ENCODE results near the gene TMEM26.
"Not testable (repeated sequence)": the region's sequence is repeated elsewhere in the genome, so short reads cannot be mapped to it uniquely, and the experiment has no call there.

TMEM26 gene

GRCh38 chr10:61398366-61399129 lies 54.6 kb downstream of the TMEM26 start:
- DNase-seq (ENCODE audit: low read depth): no peak

DNA sequence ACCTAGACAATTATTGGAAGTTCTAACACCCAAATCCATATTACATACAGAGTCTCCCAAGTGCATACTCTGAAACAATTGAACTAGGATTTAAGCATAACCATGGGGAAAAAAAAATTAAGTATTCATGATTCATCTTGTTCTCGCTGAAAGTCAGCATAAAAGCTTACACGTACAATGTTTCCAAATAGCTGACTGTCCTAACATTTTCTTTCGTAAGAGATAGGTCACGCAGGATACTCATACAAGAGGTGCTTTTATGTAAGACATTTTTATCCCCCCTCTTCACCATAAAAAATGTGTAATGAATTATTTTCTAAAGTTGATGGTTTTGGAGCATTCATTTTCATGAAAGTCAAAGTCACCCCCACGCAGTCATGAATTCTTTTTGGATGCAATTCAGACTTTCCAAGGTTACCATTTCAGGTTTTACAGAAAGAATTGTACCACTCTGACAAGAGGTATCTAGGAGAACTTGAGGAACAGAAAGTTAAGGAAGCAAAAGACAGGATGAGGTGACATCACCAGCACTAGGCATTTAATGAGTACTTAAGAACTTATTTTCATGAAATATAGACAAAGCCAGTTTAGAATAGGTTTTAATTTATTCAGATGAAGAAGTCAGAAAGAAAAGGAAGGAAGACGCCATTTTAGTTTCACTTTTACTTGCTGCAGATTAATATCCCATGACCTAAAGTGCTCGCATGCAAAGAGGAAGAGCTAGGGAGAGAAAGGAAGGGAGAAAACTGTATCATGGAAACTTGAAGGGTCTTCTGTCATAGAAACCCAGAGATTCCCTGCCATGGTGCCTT lies 55.8 kb downstream of the TMEM26 start:
- DNase-seq (ENCODE audit: low read depth): no peak

DNA sequence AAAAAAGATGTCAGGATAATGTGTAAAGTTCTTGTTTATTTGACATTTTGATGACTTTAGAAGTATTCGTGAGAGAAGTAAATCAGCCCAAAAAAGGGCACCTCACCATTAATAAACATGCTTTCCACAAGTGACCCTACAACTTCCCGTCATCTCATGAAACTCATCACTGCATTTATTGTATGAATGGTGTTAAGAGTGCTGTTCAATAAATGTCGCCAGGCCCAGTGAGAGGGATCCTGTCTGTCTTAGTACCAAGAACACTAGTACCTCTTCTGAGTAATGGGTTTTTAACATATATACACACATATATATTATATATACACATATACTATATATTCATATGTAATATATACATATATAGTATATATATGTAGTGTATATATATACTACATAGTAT lies 61.9 kb downstream of the TMEM26 start:
- no peak for DNase-seq (ENCODE audit: low read depth)

DNA sequence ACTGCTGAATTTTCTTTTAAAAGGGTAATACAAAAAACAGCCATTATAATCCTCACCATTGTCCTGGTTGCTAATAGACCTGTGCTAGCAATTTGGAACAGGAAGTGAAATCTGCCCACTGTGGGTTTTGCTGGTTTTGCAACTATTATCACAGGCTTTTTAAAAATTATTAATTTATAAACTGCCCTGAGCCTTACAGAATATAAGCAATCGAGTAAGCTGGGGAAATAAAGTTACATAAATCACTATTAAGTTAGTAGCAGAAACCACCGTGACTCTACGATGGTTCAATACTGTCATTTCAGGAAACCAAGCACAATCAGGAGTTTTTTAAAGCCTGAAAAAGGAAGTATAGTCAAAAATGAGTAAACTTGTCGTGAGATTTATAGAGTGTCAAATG lies 62.3 kb downstream of the TMEM26 start:
- DNase-seq (ENCODE audit: low read depth): no peak

GRCh38 chr10:61389887-61390286 lies 63.3 kb downstream of the TMEM26 start:
- DNase-seq (ENCODE audit: low read depth): no peak

GRCh38 chr10:61388986-61389385 lies 64.2 kb downstream of the TMEM26 start:
- DNase-seq (ENCODE audit: low read depth): not testable (repeated sequence)

DNA sequence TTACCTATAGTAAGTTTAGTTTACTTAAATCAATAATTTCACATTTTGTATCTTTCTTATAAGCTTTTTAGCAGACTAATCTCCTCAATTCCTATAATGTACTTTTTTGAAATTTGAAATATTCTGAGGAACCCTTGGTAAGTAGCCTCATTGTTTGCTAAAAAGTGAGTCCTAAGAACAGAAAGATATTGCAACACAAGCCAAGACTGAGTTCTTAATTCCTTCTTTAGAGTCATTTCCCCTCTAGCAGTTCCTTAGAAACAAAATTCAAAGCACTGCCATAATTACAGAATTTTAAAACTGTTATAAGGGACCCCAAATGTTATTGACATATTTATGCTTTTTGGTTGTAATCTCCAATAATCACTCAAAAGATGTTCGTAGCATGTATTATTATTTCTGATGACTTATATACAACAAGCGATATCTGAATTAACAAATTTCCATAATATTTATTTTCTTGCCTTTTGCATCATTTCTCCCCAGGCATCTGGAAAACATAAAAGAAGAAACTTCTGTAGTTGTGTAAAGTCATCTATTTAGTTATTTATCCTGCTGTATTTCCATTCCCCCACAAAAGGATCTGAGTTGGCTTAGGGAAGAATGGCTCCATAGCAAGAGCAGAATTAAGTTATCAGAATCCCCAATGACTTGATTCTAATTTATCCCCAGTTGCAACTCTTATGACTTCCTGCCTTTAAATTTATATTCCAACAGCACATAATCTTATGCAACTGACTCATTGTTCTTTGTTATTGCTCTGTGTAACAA lies 67.8 kb downstream of the TMEM26 start:
- DNase-seq (ENCODE audit: low read depth): no peak

DNA sequence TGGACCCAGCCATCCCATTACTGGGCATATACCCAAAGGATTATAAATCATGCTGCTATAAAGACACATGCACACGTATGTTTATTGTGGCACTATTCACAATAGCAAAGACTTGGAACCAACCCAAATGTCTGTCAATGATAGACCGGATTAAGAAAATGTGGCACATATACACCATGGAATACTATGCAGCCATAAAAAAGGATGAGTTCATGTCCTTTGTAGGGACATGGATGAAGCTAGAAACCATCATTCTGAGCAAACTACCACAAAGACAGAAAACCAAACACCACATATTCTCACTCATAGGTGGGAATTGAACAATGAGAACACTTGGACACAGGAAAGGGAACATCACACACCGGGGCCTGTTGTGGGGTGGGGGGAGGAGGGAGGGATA lies 72.0 kb downstream of the TMEM26 start:
- DNase-seq (ENCODE audit: low read depth): not testable (repeated sequence)

GRCh38 chr10:61378865-61379264 lies 74.3 kb downstream of the TMEM26 start:
- DNase-seq (ENCODE audit: low read depth): no peak

- no peak for DNase-seq (ENCODE audit: low read depth)
Observed at GRCh38 chr10:61376908-61377368, 76.2 kb downstream of the TMEM26 start.

- no peak for DNase-seq (ENCODE audit: low read depth)
Observed at GRCh38 chr10:61376377-61376776, 76.8 kb downstream of the TMEM26 start.

- no peak for DNase-seq (ENCODE audit: low read depth)
Observed at GRCh38 chr10:61366365-61366764, 86.8 kb downstream of the TMEM26 start.

- DNase-seq (ENCODE audit: low read depth): no peak
Observed at GRCh38 chr10:61364619-61365018, 88.6 kb downstream of the TMEM26 start.

GRCh38 chr10:61363006-61363405 lies 90.2 kb downstream of the TMEM26 start:
- no peak for DNase-seq (ENCODE audit: low read depth)

GRCh38 chr10:61359452-61359851 lies 93.7 kb downstream of the TMEM26 start:
- DNase-seq (ENCODE audit: low read depth): no peak

GRCh38 chr10:61357687-61358086 lies 95.5 kb downstream of the TMEM26 start:
- no peak for DNase-seq (ENCODE audit: low read depth)
